ENCODE results near the gene WNT3A. TPM values are rescaled to one million over a fixed set of nuclear protein-coding genes. Genes with fewer than 3 reads are reported as not detected.

The WNT3A gene
- total RNA-seq, 1 donor from 2014 or later: not detected

GRCh38 chr1:228073061-228073856, 66.5 kb downstream of the WNT3A start:
- Mint-ChIP-seq H3K27ac (no peak overlapping the region), H3K9me3 (no peaks in the 10 kb centered on the region), H3K36me3 (ENCODE audit: low read depth) (no peaks in the 10 kb centered on the region), H3K4me3 (no peak overlapping the region), H3K4me1 (ENCODE audit: low read depth) (no peaks in the 10 kb centered on the region), H3K27me3 (ENCODE audit: insufficient read depth) (no peaks in the 10 kb centered on the region)
- DNase-seq (ENCODE audit: low spot score): no peak
- intact Hi-C loops (cut with micrococcal nuclease): no loop called here

DNA sequence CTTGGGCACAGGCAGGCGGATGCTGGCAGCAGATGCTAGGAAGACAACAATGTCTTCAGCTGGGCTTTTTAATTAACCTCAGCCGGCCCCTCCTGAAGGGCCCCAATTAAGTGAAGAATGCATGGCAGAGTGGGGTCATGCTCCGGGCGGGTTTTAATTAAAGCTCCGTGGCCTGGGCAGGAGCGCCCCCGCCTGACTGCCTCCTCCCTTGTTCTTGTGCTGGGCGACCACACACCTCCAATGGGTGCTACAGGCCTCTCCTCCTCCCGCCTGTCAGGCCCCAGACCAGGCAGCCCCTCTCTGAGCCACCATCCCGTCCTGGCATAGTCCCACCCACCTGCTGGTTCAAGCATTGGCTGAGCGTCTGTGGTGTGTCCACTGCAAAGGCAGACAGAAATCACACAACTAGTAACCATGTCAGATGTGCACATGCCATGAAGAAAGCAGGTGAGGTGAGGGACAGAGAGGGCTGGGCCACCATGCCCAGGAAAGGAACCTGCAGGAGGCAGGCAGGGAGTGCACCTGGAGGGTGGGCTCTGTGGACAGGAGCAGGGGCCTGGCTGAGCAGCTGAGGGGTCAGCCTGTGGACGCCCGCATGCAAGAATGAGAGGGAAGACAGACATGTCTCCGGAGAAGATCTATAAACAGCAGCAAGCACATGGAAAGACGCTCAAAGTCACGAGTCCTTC, 67.2 kb downstream of the WNT3A start:
- Mint-ChIP-seq H3K27ac (no peak overlapping the region), H3K4me3 (no peak overlapping the region), H3K27me3 (ENCODE audit: insufficient read depth) (no peaks in the 10 kb centered on the region), H3K36me3 (ENCODE audit: low read depth) (no peaks in the 10 kb centered on the region), H3K4me1 (ENCODE audit: low read depth) (no peaks in the 10 kb centered on the region), H3K9me3 (no peaks in the 10 kb centered on the region)
- no peak for DNase-seq (ENCODE audit: low spot score)
- intact Hi-C loops (cut with micrococcal nuclease): no loop called here

DNA sequence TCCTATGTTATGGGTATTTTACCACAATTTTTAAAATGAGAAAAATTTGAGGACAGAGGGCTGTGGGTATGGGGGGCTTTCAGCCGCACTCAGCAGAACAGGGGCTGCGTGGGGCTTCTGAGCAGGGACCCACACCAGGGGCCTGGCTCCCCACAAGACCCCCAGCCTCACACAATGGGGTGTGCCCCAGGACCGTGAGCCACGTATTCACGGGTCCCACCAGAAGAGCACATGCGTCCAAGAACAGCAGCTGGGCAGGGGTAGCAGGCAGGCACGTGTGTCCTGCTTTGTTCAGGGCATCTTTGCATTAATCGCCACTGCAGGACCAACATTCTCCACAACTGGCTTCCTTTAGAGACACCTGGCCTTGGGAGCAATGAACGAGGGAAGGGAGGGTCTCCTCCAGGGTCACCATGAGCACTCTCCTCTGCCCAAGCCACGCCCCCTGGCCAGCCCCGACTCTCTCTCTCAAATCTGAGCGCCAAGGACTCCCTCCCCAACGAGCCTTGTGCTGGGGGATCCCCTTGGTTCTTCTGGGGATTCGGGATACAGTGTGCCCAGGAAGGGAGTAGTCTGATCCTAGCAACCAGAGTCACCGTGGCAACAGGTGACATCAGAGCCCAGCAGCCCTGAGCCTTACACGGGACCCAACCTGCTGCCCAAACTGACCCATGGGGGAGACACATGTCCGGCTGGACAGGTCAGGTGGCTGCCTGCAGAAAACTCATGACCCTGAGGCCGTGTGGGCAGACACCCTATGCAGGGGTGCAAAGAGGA, 68.3 kb downstream of the WNT3A start:
- Mint-ChIP-seq H3K4me3 (no peak overlapping the region), H3K9me3 (no peaks in the 10 kb centered on the region), H3K36me3 (ENCODE audit: low read depth) (peaks cover 1% of the 10 kb centered on the region), H3K4me1 (ENCODE audit: low read depth) (no peaks in the 10 kb centered on the region), H3K27me3 (ENCODE audit: insufficient read depth) (no peaks in the 10 kb centered on the region), H3K27ac (no peak overlapping the region)
- DNase-seq (ENCODE audit: low spot score): no peak
- intact Hi-C loops (cut with micrococcal nuclease): no loop called here

DNA sequence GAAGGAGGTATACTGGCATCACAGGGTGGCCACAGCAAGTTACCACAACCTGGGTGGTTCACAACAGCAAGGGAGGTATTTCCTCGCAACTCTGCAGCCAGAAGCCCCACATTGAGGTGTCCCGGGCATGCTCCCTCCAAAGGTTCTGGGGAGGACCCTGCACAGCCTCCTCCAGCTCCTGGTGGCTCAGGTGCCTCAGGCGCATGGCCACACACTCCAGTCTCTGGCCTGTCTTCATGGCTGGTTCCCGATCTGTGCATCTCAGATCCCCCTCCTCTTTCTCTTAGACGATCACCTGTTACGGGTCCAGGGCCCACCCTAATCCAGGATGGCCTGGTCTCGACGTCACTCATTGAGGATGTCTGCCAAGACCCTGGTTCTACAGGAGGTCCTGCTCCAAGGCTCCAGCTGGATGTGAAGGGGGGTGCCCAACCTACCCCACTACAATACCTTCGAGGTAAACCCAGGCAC, 69.0 kb downstream of the WNT3A start:
- no peaks in the 10 kb centered on the region for H3K9me3 Mint-ChIP-seq
- H3K4me3 Mint-ChIP-seq: no peak overlapping the region
- H3K36me3 Mint-ChIP-seq (ENCODE audit: low read depth): peaks cover 1% of the 10 kb centered on the region
- no peak for DNase-seq (ENCODE audit: low spot score)
- H3K27me3 Mint-ChIP-seq (ENCODE audit: insufficient read depth): no peaks in the 10 kb centered on the region
- H3K27ac Mint-ChIP-seq: no peak overlapping the region
- intact Hi-C loops (cut with micrococcal nuclease): no loop called here
- H3K4me1 Mint-ChIP-seq (ENCODE audit: low read depth): no peaks in the 10 kb centered on the region

DNA sequence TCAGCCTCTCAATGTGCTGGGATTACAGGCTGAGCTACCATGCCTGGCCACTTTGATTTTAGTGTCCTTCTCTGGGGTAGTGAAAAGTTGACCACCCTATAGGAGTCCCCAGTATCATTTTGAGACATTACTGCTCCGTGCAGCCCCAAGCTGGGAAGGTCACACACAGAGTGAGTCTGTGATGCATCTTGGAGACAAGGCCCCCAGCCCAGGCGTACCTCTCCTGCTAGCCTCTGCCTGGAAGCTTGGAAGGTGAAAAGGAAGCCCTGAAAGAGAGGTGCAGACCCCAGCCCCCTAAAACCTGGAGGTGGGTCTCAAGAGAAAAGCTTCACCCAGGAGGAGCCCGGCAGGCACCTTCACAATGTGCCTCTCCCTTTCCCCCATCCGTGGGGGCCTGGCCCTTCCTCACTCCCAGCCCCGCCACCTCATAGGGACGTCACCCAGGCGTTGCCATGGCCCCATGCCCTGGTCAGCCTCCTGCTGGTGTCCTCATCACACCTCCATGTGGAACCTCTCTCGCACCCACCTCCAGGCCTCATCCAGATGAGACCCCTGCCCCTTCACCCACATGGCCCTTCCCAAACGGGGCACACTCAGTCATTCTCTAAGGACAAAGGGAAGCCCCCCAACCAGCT, 70.1 kb downstream of the WNT3A start:
- peaks cover 4% of the 10 kb centered on the region for H3K4me1 Mint-ChIP-seq (ENCODE audit: low read depth)
- H3K9me3 Mint-ChIP-seq: no peaks in the 10 kb centered on the region
- DNase-seq (ENCODE audit: low spot score): no peak
- H3K4me3 Mint-ChIP-seq: no peak overlapping the region
- no peaks in the 10 kb centered on the region for H3K27me3 Mint-ChIP-seq (ENCODE audit: insufficient read depth)
- peaks cover 5% of the 10 kb centered on the region for H3K36me3 Mint-ChIP-seq (ENCODE audit: low read depth)
- intact Hi-C loops (cut with micrococcal nuclease): no loop called here
- H3K27ac Mint-ChIP-seq: no peak overlapping the region

- DNase-seq (ENCODE audit: low spot score): no peak
- Mint-ChIP-seq H3K27me3 (ENCODE audit: insufficient read depth) (no peaks in the 10 kb centered on the region), H3K36me3 (ENCODE audit: low read depth) (peaks cover 5% of the 10 kb centered on the region), H3K27ac (no peak overlapping the region), H3K4me3 (no peak overlapping the region), H3K9me3 (no peaks in the 10 kb centered on the region), H3K4me1 (ENCODE audit: low read depth) (peaks cover 4% of the 10 kb centered on the region)
- intact Hi-C loops (cut with micrococcal nuclease): no loop called here
Measured at GRCh38 chr1:228077565-228078330, 71.0 kb downstream of the WNT3A start.

DNA sequence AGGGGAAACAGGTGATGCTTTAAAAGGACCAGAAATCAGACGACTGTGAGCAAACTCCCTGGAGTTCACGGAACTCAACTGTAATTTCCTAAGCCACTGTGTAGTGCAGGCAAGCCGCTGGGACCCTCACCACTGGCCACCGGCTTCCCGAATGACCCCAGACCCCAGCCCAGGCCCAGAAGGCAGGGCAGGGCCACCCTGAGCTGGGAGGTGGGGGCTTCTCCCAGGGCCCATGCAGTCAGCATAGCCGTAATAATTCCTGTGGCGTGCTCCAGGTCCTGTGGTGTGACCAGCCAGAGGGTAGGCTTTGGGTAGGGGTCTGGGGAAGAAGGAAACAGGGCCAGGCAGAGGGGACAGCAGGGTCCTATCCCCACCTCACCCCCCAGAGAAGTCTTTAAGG, 72.2 kb downstream of the WNT3A start:
- DNase-seq (ENCODE audit: low spot score): no peak
- peaks cover 12% of the 10 kb centered on the region for H3K36me3 Mint-ChIP-seq (ENCODE audit: low read depth)
- H3K4me3 Mint-ChIP-seq: no peak overlapping the region
- intact Hi-C loops (cut with micrococcal nuclease): no loop called here
- no peaks in the 10 kb centered on the region for H3K27me3 Mint-ChIP-seq (ENCODE audit: insufficient read depth)
- H3K9me3 Mint-ChIP-seq: no peaks in the 10 kb centered on the region
- peaks cover 6% of the 10 kb centered on the region for H3K4me1 Mint-ChIP-seq (ENCODE audit: low read depth)
- H3K27ac Mint-ChIP-seq: no peak overlapping the region

- no peak for DNase-seq (ENCODE audit: low spot score)
- Mint-ChIP-seq H3K9me3 (no peaks in the 10 kb centered on the region), H3K36me3 (ENCODE audit: low read depth) (peaks cover 18% of the 10 kb centered on the region), H3K4me3 (peak overlapping the region; percentile 25), H3K27me3 (ENCODE audit: insufficient read depth) (no peaks in the 10 kb centered on the region), H3K4me1 (ENCODE audit: low read depth) (peaks cover 13% of the 10 kb centered on the region), H3K27ac (no peak overlapping the region)
- intact Hi-C loops (cut with micrococcal nuclease): loop anchor here (10.0 kb wide), 1 partner anchor 315 kb away; no protein-coding TSS in a partner anchor
Measured at GRCh38 chr1:228079601-228080263, 72.9 kb downstream of the WNT3A start.

DNA sequence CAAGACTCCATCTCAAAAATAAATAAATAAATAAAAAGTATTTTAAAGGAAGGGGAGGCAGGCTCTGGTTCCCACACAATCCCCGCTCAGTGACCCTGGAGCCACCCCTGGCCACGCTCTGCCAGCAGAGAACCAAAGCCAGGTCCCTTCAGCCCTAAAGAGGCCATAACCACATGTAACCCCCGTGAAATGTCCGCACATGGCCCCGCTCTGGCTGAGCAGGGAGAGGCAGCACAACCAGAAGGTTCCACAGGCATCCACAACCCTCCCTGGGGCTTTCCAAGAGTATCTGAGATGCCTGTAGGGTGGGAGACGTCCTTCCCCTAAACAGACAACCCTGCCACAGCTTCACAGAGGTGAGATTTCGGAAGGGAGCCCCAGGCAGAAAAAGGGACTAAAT, 74.3 kb downstream of the WNT3A start:
- H3K27ac Mint-ChIP-seq: peak overlapping the region; percentile 81
- intact Hi-C loops (cut with micrococcal nuclease): loop anchor here (10.0 kb wide), 1 partner anchor 316 kb away; no protein-coding TSS in a partner anchor
- H3K4me3 Mint-ChIP-seq: peak overlapping the region; percentile 88
- peaks cover 25% of the 10 kb centered on the region for H3K36me3 Mint-ChIP-seq (ENCODE audit: low read depth)
- H3K4me1 Mint-ChIP-seq (ENCODE audit: low read depth): peaks cover 27% of the 10 kb centered on the region
- no peaks in the 10 kb centered on the region for H3K9me3 Mint-ChIP-seq
- no peak for DNase-seq (ENCODE audit: low spot score)
- H3K27me3 Mint-ChIP-seq (ENCODE audit: insufficient read depth): no peaks in the 10 kb centered on the region

DNA sequence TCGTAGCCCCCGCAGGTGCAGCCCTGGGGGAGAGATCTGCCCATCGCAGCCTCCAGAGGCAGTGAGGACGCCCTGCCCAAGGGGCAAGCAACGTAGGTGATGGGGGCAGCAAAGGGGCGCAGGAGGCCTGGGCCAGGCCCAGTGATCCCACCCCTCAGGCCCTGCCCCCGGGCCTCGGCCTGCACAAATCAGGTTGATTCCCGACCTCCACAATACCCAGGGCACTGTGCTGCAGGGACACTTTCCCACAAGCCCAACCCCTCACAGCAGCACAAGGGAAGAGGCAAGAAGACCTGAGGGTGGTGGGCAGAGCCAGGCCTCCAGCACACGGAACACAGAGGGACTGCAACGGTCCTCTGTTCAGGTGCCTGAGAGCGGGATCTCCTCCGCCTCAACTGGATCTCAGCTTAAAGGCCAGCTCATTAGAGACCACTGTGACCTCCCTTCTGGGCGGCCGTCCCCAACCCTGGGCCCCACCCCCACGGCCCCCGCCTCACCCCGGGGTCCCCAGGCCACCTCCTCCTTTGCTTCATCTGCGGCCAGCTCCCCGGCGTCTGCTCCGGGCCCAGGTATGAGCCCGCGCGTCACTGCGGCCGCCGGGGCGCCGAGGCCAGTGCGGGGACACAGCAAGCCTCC, 74.9 kb downstream of the WNT3A start:
- H3K4me3 Mint-ChIP-seq: peak overlapping the region; percentile 88
- peaks cover 31% of the 10 kb centered on the region for H3K4me1 Mint-ChIP-seq (ENCODE audit: low read depth)

DNA sequence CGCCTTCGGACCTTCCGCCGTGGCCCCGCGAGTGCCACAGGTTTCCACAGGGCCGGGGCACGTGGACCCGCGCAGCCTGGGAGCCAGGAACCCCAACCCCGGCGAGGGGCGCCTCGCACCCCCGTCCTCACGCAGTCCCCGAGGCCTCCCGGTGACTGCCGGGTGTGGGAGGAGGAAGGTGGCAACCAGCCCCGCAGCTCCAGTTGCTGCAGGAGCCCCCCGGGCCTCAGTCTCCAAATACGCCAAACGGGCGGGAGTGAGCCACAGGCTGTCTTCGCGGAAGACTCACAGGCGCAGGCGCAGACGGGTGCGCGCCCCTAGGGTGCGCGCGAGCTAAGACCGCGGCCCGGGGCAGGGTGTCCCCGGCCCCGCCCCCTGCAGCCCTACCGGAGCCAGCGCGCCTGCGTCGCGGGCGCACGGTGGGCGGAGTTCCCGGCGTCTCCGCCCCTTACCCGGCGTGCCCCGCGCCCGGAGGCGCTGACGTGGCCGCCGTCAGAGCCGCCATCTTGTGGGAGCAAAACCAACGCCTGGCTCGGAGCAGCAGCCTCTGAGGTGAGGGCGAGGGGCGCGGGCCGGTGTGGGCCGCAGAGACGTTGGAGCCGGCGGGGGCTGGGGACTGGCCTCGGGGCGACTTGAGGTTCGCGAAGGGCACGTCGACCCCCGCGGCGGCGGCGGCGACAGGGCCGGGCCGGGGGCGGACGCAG, 75.6 kb downstream of the WNT3A start, which contains the start of gene ARF1:
TSS of gene ARF1 (plus strand) at position 495 of the 704 bp plus-strand sequence. CDS start 14,407 bp downstream, outside the sequence.
- H3K27me3 Mint-ChIP-seq (ENCODE audit: insufficient read depth): no peaks in the 10 kb centered on the region
- H3K4me3 Mint-ChIP-seq: peak within 1 kb of the TSS; percentile 97
- peaks cover 28% of the 10 kb centered on the region for H3K36me3 Mint-ChIP-seq (ENCODE audit: low read depth)
- peak; percentile 91 for DNase-seq (ENCODE audit: low spot score)
- no peaks in the 10 kb centered on the region for H3K9me3 Mint-ChIP-seq
- H3K27ac Mint-ChIP-seq: peak within 1 kb of the TSS; percentile 91
- H3K4me1 Mint-ChIP-seq (ENCODE audit: low read depth): peaks cover 38% of the 10 kb centered on the region
- intact Hi-C loops (cut with micrococcal nuclease): loop anchor here (1.0 to 10.0 kb wide), 13 partner anchors 21 to 540 kb away; partner anchors contain the start of genes C1orf35, GUK1, JMJD4 and MRPL55

More for the DNA sequence above, 74.9 kb downstream of the WNT3A start:
- Mint-ChIP-seq H3K27ac (peak overlapping the region; percentile 81), H3K27me3 (ENCODE audit: insufficient read depth) (no peaks in the 10 kb centered on the region), H3K36me3 (ENCODE audit: low read depth) (peaks cover 28% of the 10 kb centered on the region), H3K9me3 (no peaks in the 10 kb centered on the region)
- intact Hi-C loops (cut with micrococcal nuclease): loop anchor here (1.0 to 10.0 kb wide), 13 partner anchors 22 to 539 kb away; partner anchors contain the start of genes C1orf35, GUK1, JMJD4 and MRPL55
- no peak for DNase-seq (ENCODE audit: low spot score)

All from activated T-helper 1 cell treated with anti-CD3 and anti-CD28 coated beads, Interleukin-12 subunit alpha, Interleukin-12 subunit beta, Interleukin-2, Interleukin-4 antibody, amounts not matched to agents 30 ng/mL and 10 ng/mL and 1 ng/mL, durations not matched to agents 14 hours and 24 hours and 36 hours (primary cell).